ENCODE data around the gene TMEM132D.

Gene TMEM132D

DNA sequence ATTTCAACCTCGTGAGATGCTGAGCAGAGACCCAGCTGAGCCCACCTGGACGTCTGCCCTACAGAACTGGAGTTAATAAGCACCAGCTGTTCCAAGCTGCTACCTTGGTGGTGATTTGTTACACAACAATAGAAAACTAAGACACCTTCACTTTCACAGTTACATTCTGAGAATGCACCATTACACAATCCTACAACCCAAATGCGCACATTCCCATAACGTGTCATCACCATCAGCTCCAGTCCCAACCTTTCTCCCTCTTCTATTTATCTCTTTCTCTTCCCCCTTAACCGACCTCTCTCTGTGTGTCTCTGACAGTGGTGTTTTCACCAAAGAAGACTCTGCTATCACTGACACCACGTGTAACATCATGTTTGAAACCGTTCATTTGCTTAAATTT lies 91.9 kb downstream of the TMEM132D start:
- peaks cover 5% of the 10 kb centered on the region for H3K4me1 Mint-ChIP-seq
- no peak for DNase-seq
- H3K27me3 Mint-ChIP-seq (ENCODE audit: low read depth, poor library complexity): peaks cover 5% of the 10 kb centered on the region
- TF ChIP-seq, protein P1, sequence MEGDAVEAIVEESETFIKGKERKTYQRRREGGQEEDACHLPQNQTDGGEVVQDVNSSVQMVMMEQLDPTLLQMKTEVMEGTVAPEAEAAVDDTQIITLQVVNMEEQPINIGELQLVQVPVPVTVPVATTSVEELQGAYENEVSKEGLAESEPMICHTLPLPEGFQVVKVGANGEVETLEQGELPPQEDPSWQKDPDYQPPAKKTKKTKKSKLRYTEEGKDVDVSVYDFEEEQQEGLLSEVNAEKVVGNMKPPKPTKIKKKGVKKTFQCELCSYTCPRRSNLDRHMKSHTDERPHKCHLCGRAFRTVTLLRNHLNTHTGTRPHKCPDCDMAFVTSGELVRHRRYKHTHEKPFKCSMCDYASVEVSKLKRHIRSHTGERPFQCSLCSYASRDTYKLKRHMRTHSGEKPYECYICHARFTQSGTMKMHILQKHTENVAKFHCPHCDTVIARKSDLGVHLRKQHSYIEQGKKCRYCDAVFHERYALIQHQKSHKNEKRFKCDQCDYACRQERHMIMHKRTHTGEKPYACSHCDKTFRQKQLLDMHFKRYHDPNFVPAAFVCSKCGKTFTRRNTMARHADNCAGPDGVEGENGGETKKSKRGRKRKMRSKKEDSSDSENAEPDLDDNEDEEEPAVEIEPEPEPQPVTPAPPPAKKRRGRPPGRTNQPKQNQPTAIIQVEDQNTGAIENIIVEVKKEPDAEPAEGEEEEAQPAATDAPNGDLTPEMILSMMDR (IDR thresholded peaks at IDR 0.05): no peak
- peaks cover 6% of the 10 kb centered on the region for H3K9me3 Mint-ChIP-seq
- H3K27ac Mint-ChIP-seq: no peak overlapping the region
- no peaks in the 10 kb centered on the region for H3K36me3 Mint-ChIP-seq (ENCODE audit: low read depth)
- H3K4me3 Mint-ChIP-seq: no peak overlapping the region

DNA sequence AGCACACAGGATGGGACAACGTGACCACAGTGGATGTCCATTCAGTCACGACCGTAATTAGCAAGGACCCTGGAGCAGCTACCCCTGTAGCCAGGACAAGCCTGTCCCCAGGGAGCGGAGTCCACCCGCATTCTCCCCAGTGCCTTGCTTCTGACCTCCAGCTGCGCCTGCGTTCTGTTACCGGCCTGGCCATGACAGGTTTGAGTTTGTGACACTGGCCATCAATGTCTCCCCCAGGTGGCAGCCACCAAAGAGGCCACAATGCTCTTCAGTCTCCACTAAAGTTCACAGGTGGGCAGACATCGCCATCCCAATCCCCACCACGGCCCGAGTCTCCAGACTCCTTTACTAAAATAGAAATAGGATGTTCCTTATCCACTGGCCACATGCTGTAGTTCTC lies 96.7 kb downstream of the TMEM132D start:
- H3K4me1 Mint-ChIP-seq: no peaks in the 10 kb centered on the region
- no peak overlapping the region for H3K27ac Mint-ChIP-seq
- DNase-seq: no peak
- peaks cover 6% of the 10 kb centered on the region for H3K9me3 Mint-ChIP-seq
- TF ChIP-seq, protein P1 (IDR thresholded peaks at IDR 0.05): no peak
- no peaks in the 10 kb centered on the region for H3K36me3 Mint-ChIP-seq (ENCODE audit: low read depth)
- H3K4me3 Mint-ChIP-seq: no peak overlapping the region
- H3K27me3 Mint-ChIP-seq (ENCODE audit: low read depth, poor library complexity): no peaks in the 10 kb centered on the region

DNA sequence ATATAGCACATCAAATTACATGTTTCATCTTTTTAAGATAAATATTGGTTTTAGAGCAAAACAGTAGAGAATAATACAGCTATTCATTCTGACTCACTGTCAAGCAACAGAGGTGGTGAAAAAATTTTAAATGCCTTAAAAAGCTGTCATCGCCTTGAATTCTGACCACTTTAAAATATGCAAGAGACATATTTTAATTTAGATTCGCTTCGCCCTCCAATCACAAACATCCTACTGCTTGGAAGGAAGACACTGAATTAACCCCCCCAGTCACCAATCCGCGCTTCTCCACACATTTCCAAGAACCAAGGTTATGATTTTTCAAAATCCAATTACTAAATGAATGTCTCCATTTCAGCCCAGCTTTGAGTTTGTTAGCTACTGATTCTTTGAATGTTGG lies 112.4 kb downstream of the TMEM132D start:
- no peak for DNase-seq
- H3K36me3 Mint-ChIP-seq (ENCODE audit: low read depth): no peaks in the 10 kb centered on the region
- H3K27ac Mint-ChIP-seq: no peak overlapping the region
- H3K4me3 Mint-ChIP-seq: no peak overlapping the region
- no peaks in the 10 kb centered on the region for H3K27me3 Mint-ChIP-seq (ENCODE audit: low read depth, poor library complexity)
- no peaks in the 10 kb centered on the region for H3K9me3 Mint-ChIP-seq
- TF ChIP-seq, protein P1 (IDR thresholded peaks at IDR 0.05): no peak
- H3K4me1 Mint-ChIP-seq: no peaks in the 10 kb centered on the region

DNA sequence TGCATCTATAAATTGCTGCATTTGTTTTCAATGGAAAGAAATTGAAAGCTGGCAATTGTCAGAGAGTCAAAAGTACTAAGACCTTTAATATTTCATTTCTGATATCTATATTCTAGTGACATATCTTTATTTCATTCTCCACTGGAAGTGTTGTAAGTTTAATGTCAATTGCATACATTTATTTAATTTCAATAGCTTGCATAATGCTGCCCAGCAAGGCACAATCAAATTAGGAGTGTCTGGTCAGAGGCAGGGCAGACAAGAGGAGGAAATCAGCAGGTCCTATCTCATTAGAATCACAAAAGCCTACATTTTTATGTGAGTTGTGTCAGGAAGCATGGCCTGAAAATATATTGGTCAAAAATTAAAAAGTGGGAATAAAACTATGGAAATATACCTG lies 112.9 kb downstream of the TMEM132D start:
- no peak for DNase-seq
- H3K4me3 Mint-ChIP-seq: no peak overlapping the region
- H3K36me3 Mint-ChIP-seq (ENCODE audit: low read depth): no peaks in the 10 kb centered on the region
- no peaks in the 10 kb centered on the region for H3K27me3 Mint-ChIP-seq (ENCODE audit: low read depth, poor library complexity)
- H3K27ac Mint-ChIP-seq: no peak overlapping the region
- no peaks in the 10 kb centered on the region for H3K4me1 Mint-ChIP-seq
- H3K9me3 Mint-ChIP-seq: peaks cover 3% of the 10 kb centered on the region
- TF ChIP-seq, protein P1 (IDR thresholded peaks at IDR 0.05): no peak

DNA sequence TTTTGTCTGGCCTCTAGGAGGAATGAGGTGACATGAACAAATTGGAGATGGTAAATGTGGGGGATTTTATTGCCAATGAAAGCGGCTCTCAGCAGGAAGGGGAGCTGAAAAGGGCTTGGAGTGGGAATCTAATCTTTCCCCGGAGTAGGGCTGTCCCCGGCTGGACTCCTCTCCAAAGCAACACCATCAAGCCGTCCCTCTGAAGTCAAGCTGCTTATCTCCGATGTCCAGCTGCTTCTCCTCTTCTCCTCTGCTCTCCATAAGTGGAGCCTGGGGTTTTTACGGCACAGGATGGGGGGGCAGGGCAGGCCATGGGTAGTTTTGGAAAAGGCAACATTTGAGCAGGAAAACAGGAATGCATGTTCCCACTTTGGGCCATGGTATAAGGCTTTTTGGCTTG lies 113.5 kb downstream of the TMEM132D start:
- Mint-ChIP-seq H3K36me3 (ENCODE audit: low read depth) (no peaks in the 10 kb centered on the region), H3K9me3 (peaks cover 5% of the 10 kb centered on the region), H3K27ac (no peak overlapping the region), H3K4me1 (no peaks in the 10 kb centered on the region), H3K27me3 (ENCODE audit: low read depth, poor library complexity) (no peaks in the 10 kb centered on the region), H3K4me3 (no peak overlapping the region)
- TF ChIP-seq, protein P1 (IDR thresholded peaks at IDR 0.05): no peak
- no peak for DNase-seq

DNA sequence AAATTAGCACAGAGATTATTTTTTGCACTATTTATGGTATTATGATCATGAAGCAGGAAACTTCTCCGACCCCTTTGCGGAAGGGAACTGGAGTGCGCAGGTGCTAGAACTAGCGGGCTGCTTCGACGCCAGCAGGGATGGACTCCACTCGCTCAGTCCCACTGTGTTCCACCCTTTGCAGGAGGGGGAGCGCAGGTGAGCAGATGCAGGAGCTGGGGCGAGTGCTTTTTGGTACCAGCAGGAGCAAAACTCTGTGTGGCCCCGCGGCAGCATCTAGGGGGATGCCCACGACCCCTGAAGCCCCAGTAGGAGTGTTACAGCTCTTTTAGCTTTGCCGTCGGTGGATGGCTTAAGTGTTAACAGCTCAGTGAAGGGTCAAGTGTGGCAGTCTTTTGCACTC lies 113.9 kb downstream of the TMEM132D start:
- Mint-ChIP-seq H3K4me3 (no peak overlapping the region), H3K27ac (no peak overlapping the region), H3K9me3 (peaks cover 5% of the 10 kb centered on the region), H3K27me3 (ENCODE audit: low read depth, poor library complexity) (no peaks in the 10 kb centered on the region), H3K4me1 (no peaks in the 10 kb centered on the region), H3K36me3 (ENCODE audit: low read depth) (no peaks in the 10 kb centered on the region)
- DNase-seq: no peak
- TF ChIP-seq, protein P1 (IDR thresholded peaks at IDR 0.05): no peak

Data from nephron progenitor cell (in vitro differentiated cells).